GM12878 (cell line): ENCODE results near the gene NCOA6. TPM values are rescaled to one million over a fixed set of nuclear protein-coding genes. Genes with fewer than 3 reads are reported as not detected.

Source experiments
- ATAC-seq: fragments of 200-7000 bp; cut with Tn5 transposase; 3 replicates; pipeline ENCODE4 v1.9.1; 2020; ENCODE audit warnings: mild to moderate bottlenecking, moderate library complexity
- BruUV-seq: library from RNA; stranded (reverse); fragments of 400-500 nt; replicated peaks from 2 replicates; lab custom pipeline; 2021; lab: Mats Ljungman, UMichigan
- CTCF ChIA-PET: fragments of 300-600 bp; sonication (Branson Sonifier 250); formaldehyde crosslinking; extraction: SDS; loops from one replicate; lab custom pipeline; 2021; ENCODE audit warnings: inconsistent platforms; lab: Yijun Ruan, JAX
- POLR2A ChIA-PET: fragments of 350-600 bp; formaldehyde crosslinking; extraction: SDS; loops from one replicate; lab custom pipeline; 2021; ENCODE audit warnings: inconsistent platforms; lab: Charles Lee
- RAD21 ChIA-PET: fragments of 300-600 bp; sonication (Branson Sonifier 250); formaldehyde crosslinking; loops from one replicate; lab custom pipeline; 2023; ENCODE audit warnings: antibody characterized with exemption; ENCODE audit not compliant: unreplicated experiment; lab: Charles Lee
- SMC1A ChIA-PET: fragments of 300-600 bp; sonication (Branson Sonifier 250); formaldehyde crosslinking; loops from one replicate; lab custom pipeline; 2023; ENCODE audit not compliant: unreplicated experiment, uncharacterized antibody; lab: Charles Lee
- DNase-seq: peaks from one replicate; pipeline ENCODE4 v3.0.0-alpha.2; 2011; ENCODE audit warnings: low read depth, low spot score
- FAIRE-seq: peaks from 3 replicates; lab custom pipeline; 2011; peaks lifted over from hg19 to GRCh38; lab: Jason Lieb, UNC
- H2AFZ ChIP-seq: 2 replicates; pipeline ENCODE4 v1.6.0; 2011; ENCODE audit warnings: low read depth, low read length, control low read depth; ENCODE audit not compliant: control insufficient read depth
- H3K27ac ChIP-seq: 2 replicates; pipeline ENCODE4 v1.5.1; 2011; ENCODE audit warnings: control low read depth; ENCODE audit not compliant: control insufficient read depth, insufficient read depth
- H3K27me3 ChIP-seq, 2 experiments: replicated peaks in 1 of 2; 2 replicates each; pipeline versions ENCODE4 v1.6.0 to v1.6.1; 2011; ENCODE audit warnings: low read length in 1 of 2; ENCODE audit not compliant: control insufficient read depth in 2 of 2, insufficient read depth in 2 of 2
- H3K36me3 ChIP-seq, 2 experiments: 2 replicates each; pipeline ENCODE4 v1.5.1; 2011; ENCODE audit warnings: low read length in 1 of 2; ENCODE audit not compliant: control insufficient read depth in 2 of 2, insufficient read depth in 2 of 2
- H3K4me1 ChIP-seq: 2 replicates; pipeline ENCODE4 v1.6.1; 2011; ENCODE audit warnings: mild to moderate bottlenecking, low read length, moderate library complexity, mixed read lengths; ENCODE audit not compliant: control insufficient read depth, insufficient read depth
- H3K4me2 ChIP-seq: 2 replicates; pipeline ENCODE4 v1.6.0; 2011; ENCODE audit warnings: control low read depth; ENCODE audit not compliant: control insufficient read depth, insufficient read depth
- H3K4me3 ChIP-seq: fragments of 200-600 bp; sonication (generic); 2 replicates; pipeline ENCODE4 v1.5.1; 2016
- H3K79me2 ChIP-seq: 2 replicates; pipeline ENCODE4 v1.6.0; 2011; ENCODE audit warnings: low read length; ENCODE audit not compliant: control insufficient read depth, insufficient read depth
- H3K9ac ChIP-seq: 2 replicates; pipeline ENCODE4 v1.8.0; 2011; ENCODE audit warnings: low read length, control low read depth, mixed read lengths; ENCODE audit not compliant: control insufficient read depth, insufficient read depth
- H3K9me3 ChIP-seq: replicated peaks from 3 replicates; pipeline ENCODE4 v1.5.1; 2011; ENCODE audit warnings: mild to moderate bottlenecking, low read length; ENCODE audit not compliant: control insufficient read depth, insufficient read depth
- H4K20me1 ChIP-seq: 2 replicates; pipeline ENCODE4 v1.6.0; 2011; ENCODE audit not compliant: control insufficient read depth, insufficient read depth
- CEBPZ ChIP-seq: fragments of 150-350 bp; IDR thresholded peaks from 2 replicates; pipeline ENCODE4 v1.6.1; 2016; ENCODE audit warnings: low read depth, low read length
- FOS ChIP-seq: IDR thresholded peaks from 3 replicates; pipeline ENCODE4 v1.6.1; 2011; ENCODE audit warnings: borderline replicate concordance; ENCODE audit not compliant: insufficient read length; ENCODE audit errors: extremely low read depth
- FOXM1 ChIP-seq: IDR thresholded peaks from 2 replicates; pipeline ENCODE4 v1.6.1; 2012; ENCODE audit warnings: low read depth, mild to moderate bottlenecking, inconsistent platforms, low read length, moderate library complexity
- PML ChIP-seq: IDR thresholded peaks from 2 replicates; pipeline ENCODE4 v1.6.1; 2012; ENCODE audit warnings: low read length, inconsistent platforms
- POLR2A ChIP-seq: IDR thresholded peaks from 2 replicates; pipeline ENCODE4 v1.6.1; 2011; ENCODE audit warnings: low read depth, mild to moderate bottlenecking, low read length
- RAD21 ChIP-seq: IDR thresholded peaks from 2 replicates; pipeline ENCODE4 v1.6.1; 2011; ENCODE audit warnings: mild to moderate bottlenecking, low read depth, low read length, moderate library complexity; ENCODE audit not compliant: insufficient read depth
- RCOR1 ChIP-seq: conservative IDR thresholded peaks from 2 replicates; pipeline ENCODE4 v1.6.1; 2012; ENCODE audit warnings: low read depth, low read length, improper control_type of control experiment
- SPI1 ChIP-seq: IDR thresholded peaks from 2 replicates; pipeline ENCODE4 v1.6.1; 2011; ENCODE audit warnings: low read depth, mild to moderate bottlenecking, low read length, moderate library complexity, borderline replicate concordance; ENCODE audit not compliant: insufficient read depth
- TCF7 ChIP-seq: IDR thresholded peaks from 2 replicates; pipeline ENCODE4 v1.6.1; 2014; ENCODE audit warnings: antibody characterized with exemption, borderline replicate concordance
- WGBS: methylation state at CpG from one replicate; pipeline ENCODE4 v1.1.6; 2016; ENCODE audit warnings: low lambda C conversion rate; ENCODE audit not compliant: insufficient replicate concordance, insufficient coverage; ENCODE audit errors: missing lambda C conversion rate; 5-methylcytosine and 5-hydroxymethylcytosine counted together
- in situ Hi-C: fragments of 300-500 bp; cut with MboI; formaldehyde crosslinking; loops from 9 replicates; pipeline ENCODE4 v1.14.3; 2018; ENCODE audit warnings: mixed read lengths
- intact Hi-C: fragments of 100-400 bp; cut with micrococcal nuclease; formaldehyde crosslinking; loops from one replicate; pipeline ENCODE4 v1.14.2; 2022; ENCODE audit not compliant: unreplicated experiment
- polyA plus RNA-seq, 11 experiments: library from polyadenylated mRNA; depleted of rRNA in 4 of 11; unstranded in 6 of 11; stranded (reverse) in 5 of 11; fragments of >200 nt; fragmentation: Nextera tagmentation in 4 of 11; fragmentation: Illumina TruSeq in 1 of 11; extraction: Ambion mirVana in 4 of 11; extraction: Trizol in 1 of 11; gene quantifications; 1 replicate in 1 of 11; 2 replicates in 10 of 11; pipeline versions ENCODE4 v1.2.1 to v1.2.3, GENCODE V29; 2011 to 2016; ENCODE audit warnings: inconsistent platforms in 2 of 11, missing spikeins in 2 of 11, low read depth in 1 of 11
- total RNA-seq, 4 experiments: library from RNA; depleted of rRNA in 3 of 4; stranded (reverse); fragments of >200 nt in 3 of 4; fragmentation: Illumina TruSeq in 1 of 4; extraction: Trizol in 1 of 4; gene quantifications; 2 replicates each; pipeline versions ENCODE4 v1.2.1 to v1.2.3, GENCODE V29; 2013 to 2021

NCOA6 gene
- total and polyA plus RNA-seq, 10 of the 15 experiments (the other 5 are each of a cell fraction or from before 2014, with no cell fraction given): 6.1 to 20.6 (median 12.6) TPM

- Histone ChIP-seq H3K79me2 (peaks cover 4% of the 10 kb centered on the region), H3K36me3 (no peaks in the 10 kb centered on the region; a peak in 1 of 4 replicates), H3K4me2 (no peak overlapping the region), H2AFZ (no peak overlapping the region), H3K9ac (no peak overlapping the region; the same call in 1 of the 2 replicates), H4K20me1 (no peaks in the 10 kb centered on the region), H3K27me3 (no peaks in the 10 kb centered on the region), H3K4me3 (no peak overlapping the region), H3K27ac (no peak overlapping the region), H3K9me3 (no peaks in the 10 kb centered on the region), H3K4me1 (peaks cover 15% of the 10 kb centered on the region; the same call in 1 of the 2 replicates)
- CTCF ChIA-PET: interaction anchor here (0.7 to 10.2 kb wide), 29 partner anchors 10 to 394 kb away, joined by 3 to 118 read pairs (median 5); partner anchors contain the start of genes DYNLRB1 and MAP1LC3A
- 89% methylated on average over 3 of the region's 3 CpGs for WGBS
- no peak for ATAC-seq
- no TSS peak for BruUV-seq
- DNase-seq: no peak
- no peak for TF ChIP-seq SPI1
- no peak for TF ChIP-seq POLR2A
- no peak for TF ChIP-seq CEBPZ
- no peak for TF ChIP-seq RCOR1
- no peak for TF ChIP-seq RAD21
- TF ChIP-seq TCF7: no peak
- TF ChIP-seq FOXM1: no peak
- no peak for TF ChIP-seq FOS
- no peak for TF ChIP-seq PML
- POLR2A ChIA-PET: interaction anchor here (1.1 to 2.5 kb wide), 2 partner anchors 12 to 368 kb away, joined by 4 to 8 read pairs; no protein-coding TSS in a partner anchor
- SMC1A ChIA-PET: interaction anchor here (0.8 to 13.1 kb wide), 21 partner anchors 13 to 516 kb away, joined by 3 to 146 read pairs (median 6); partner anchors contain the start of genes ASIP and DYNLRB1
- intact Hi-C loops: loop anchor here (5.0 kb wide), 1 partner anchor 395 kb away; no protein-coding TSS in a partner anchor
- no peak for FAIRE-seq
- RAD21 ChIA-PET: interaction anchor here (0.7 to 7.0 kb wide), 21 partner anchors 12 to 397 kb away, joined by 3 to 112 read pairs (median 6); partner anchors contain the start of genes DYNLRB1 and PIGU
- in situ Hi-C loops: no loop called here
Measured at GRCh38 chr20:34706912-34707784, 118.3 kb downstream of the NCOA6 start.
